Spinal cord (tissue), 10 donors: Measurements from ENCODE around the gene TNFAIP2. TPM values are rescaled to one million over a fixed set of nuclear protein-coding genes. Genes with fewer than 3 reads are reported as not detected.

ENCODE experiments used
- DNase-seq, 6 donors: peaks; one replicate each; pipeline versions ENCODE4 v3.0.0 to v3.0.0-alpha.2; 2013 to 2015; ENCODE audit warnings: low spot score in 6 of 6, low read depth in 4 of 6
- H3K27ac ChIP-seq: one replicate; pipeline ENCODE4 v1.5.1; 2013; ENCODE audit warnings: low read depth, low read length, control low read depth
- H3K27me3 ChIP-seq: one replicate; pipeline ENCODE4 v1.6.1; 2013; ENCODE audit warnings: low read length; ENCODE audit not compliant: control insufficient read depth, insufficient read depth
- H3K36me3 ChIP-seq: one replicate; pipeline ENCODE4 v1.6.1; 2013; ENCODE audit warnings: low read length; ENCODE audit not compliant: control insufficient read depth, insufficient read depth
- H3K4me1 ChIP-seq: one replicate; pipeline ENCODE4 v1.6.1; 2013; ENCODE audit warnings: low read length; ENCODE audit not compliant: control insufficient read depth, insufficient read depth
- H3K4me3 ChIP-seq: one replicate; pipeline ENCODE4 v1.5.1; 2013; ENCODE audit warnings: low read depth, low read length, control low read depth
- H3K9me3 ChIP-seq: one replicate; pipeline ENCODE4 v1.6.1; 2013; ENCODE audit warnings: low read length; ENCODE audit not compliant: control insufficient read depth, insufficient read depth
- WGBS: methylation state at CpG from one replicate; pipeline ENCODE4 v1.1.5; 2013; ENCODE audit warnings: missing lambda C conversion rate; ENCODE audit not compliant: insufficient coverage; 5-methylcytosine and 5-hydroxymethylcytosine counted together
- polyA plus RNA-seq, 2 donors: library from polyadenylated mRNA; unstranded; fragments of 120-200 nt; gene quantifications; one replicate each; pipeline ENCODE4 v1.2.1, GENCODE V29; 2013; ENCODE audit not compliant: insufficient read length in 2 of 2
- total RNA-seq, 2 donors: library from RNA; depleted of rRNA in 1 of 2; stranded (reverse); fragments of 120-200 nt in 1 of 2; fragments of >200 nt in 1 of 2; gene quantifications; one replicate each; pipeline versions ENCODE4 v1.2.3 to v1.2.4, GENCODE V29; 2013 to 2014
- donor health status: healthy.

TNFAIP2 gene
- total and polyA plus RNA-seq, 4 donors: 9.4 to 18.4 (median 12.7) TPM

GRCh38 chr14:103141117-103141796, 18.0 kb downstream of the TNFAIP2 start:
- peaks cover 19% of the 10 kb centered on the region for H3K4me1 ChIP-seq
- 61% methylated on average over 3 of the region's 8 CpGs for WGBS
- H3K9me3 ChIP-seq: no peaks in the 10 kb centered on the region
- no peak overlapping the region for H3K4me3 ChIP-seq
- H3K27me3 ChIP-seq: peaks cover 35% of the 10 kb centered on the region
- no peak for DNase-seq
- no peak overlapping the region for H3K27ac ChIP-seq
- H3K36me3 ChIP-seq: no peaks in the 10 kb centered on the region

GRCh38 chr14:103142026-103142425, 18.8 kb downstream of the TNFAIP2 start:
- peaks cover 35% of the 10 kb centered on the region for H3K27me3 ChIP-seq
- 40% methylated on average over 1 of the region's 4 CpGs for WGBS
- DNase-seq: peak in 1 of 6 donors; percentile 82

GRCh38 chr14:103142721-103143302, 19.6 kb downstream of the TNFAIP2 start:
- no peaks in the 10 kb centered on the region for H3K9me3 ChIP-seq
- no peaks in the 10 kb centered on the region for H3K36me3 ChIP-seq
- 89% methylated on average over 5 of the region's 5 CpGs for WGBS
- no peak overlapping the region for H3K4me3 ChIP-seq
- peaks cover 35% of the 10 kb centered on the region for H3K27me3 ChIP-seq
- no peak for DNase-seq
- peaks cover 18% of the 10 kb centered on the region for H3K4me1 ChIP-seq
- H3K27ac ChIP-seq: no peak overlapping the region

More at GRCh38 chr14:103142026-103142425, 18.8 kb downstream of the TNFAIP2 start:
- Histone ChIP-seq H3K4me3 (no peak overlapping the region), H3K36me3 (no peaks in the 10 kb centered on the region), H3K27ac (no peak overlapping the region), H3K4me1 (peaks cover 19% of the 10 kb centered on the region), H3K9me3 (no peaks in the 10 kb centered on the region)

DNA sequence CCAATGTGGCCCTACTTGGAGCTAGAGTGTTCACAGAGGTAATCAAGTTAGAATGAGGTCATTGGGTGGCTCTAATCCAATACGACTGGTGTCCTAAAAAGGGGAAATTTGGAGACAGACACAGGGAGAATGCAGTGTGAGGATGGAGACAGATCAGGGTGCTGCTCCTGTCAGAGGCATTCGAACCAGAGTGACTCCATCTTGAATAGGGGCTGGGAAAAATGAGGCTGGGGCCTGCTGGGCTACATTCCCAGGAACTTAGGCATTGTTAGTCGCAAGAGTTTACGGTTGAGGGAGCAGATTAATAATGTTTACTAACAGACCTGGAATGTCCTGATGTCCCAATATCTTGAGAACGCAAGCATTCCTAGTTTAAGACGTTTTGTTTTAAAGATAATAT, 20.2 kb downstream of the TNFAIP2 start:
- H3K4me1 ChIP-seq: peaks cover 12% of the 10 kb centered on the region
- no peaks in the 10 kb centered on the region for H3K36me3 ChIP-seq
- H3K4me3 ChIP-seq: no peak overlapping the region
- WGBS: 56% methylated on average over 2 of the region's 6 CpGs
- H3K9me3 ChIP-seq: no peaks in the 10 kb centered on the region
- no peak for DNase-seq
- H3K27ac ChIP-seq: no peak overlapping the region
- H3K27me3 ChIP-seq: peaks cover 32% of the 10 kb centered on the region

DNA sequence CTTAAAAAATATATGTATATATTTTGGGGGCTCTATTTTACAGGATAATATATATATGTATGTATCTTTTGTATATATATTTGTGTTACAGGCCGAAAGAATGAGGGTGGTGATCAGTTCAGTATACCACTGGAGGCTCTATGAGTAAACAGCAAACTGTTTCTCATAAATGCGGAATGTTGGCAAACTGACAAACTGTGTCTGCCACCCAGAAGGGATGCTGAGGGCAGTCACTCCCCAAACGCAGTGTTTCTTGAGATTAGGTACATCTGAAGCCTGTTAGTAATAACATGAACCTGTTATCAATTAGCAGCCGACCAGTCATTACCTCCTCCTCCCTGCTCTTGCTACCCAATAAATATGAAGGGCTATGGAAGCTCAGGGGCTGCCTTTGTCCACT, 20.8 kb downstream of the TNFAIP2 start:
- peaks cover 7% of the 10 kb centered on the region for H3K4me1 ChIP-seq
- H3K27me3 ChIP-seq: peaks cover 26% of the 10 kb centered on the region
- H3K4me3 ChIP-seq: no peak overlapping the region
- no peaks in the 10 kb centered on the region for H3K36me3 ChIP-seq
- DNase-seq: no peak
- WGBS: 73% methylated on average over 4 of the region's 4 CpGs
- H3K27ac ChIP-seq: no peak overlapping the region
- H3K9me3 ChIP-seq: no peaks in the 10 kb centered on the region

DNA sequence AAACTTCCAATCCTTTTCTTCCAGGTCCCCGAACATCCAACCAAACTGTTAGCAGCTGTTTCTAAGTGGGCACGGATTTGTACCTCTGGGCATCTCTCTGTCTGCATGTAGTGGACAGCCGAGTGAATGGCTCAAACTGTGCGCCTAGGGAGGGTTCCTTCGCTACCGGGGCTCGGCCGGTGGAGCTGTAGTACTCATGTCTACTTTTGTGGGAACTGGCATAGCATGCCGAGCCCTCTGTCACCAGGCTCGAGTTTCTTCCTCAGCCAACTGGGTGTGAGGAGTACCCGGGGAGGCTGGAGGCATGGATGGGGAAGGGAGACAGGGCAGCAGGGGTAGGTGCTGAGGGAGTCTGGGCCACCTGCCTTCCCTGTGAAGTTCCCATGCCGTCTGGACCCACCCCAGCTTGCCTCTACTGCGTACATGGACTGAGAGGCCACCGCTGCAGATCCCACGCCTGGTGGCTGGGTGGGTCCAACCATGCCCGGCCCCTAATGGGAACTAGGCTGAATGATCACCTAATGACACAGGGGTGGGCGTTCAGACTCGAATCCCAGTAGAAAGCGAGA, 23.0 kb downstream of the TNFAIP2 start:
- WGBS: 92% methylated on average over 19 of the region's 19 CpGs
- Histone ChIP-seq H3K4me3 (no peak overlapping the region), H3K4me1 (no peaks in the 10 kb centered on the region), H3K27ac (no peak overlapping the region), H3K9me3 (no peaks in the 10 kb centered on the region), H3K36me3 (no peaks in the 10 kb centered on the region), H3K27me3 (peaks cover 10% of the 10 kb centered on the region)
- DNase-seq: no peak

GRCh38 chr14:103149351-103150237, 26.3 kb downstream of the TNFAIP2 start:
- no peak overlapping the region for H3K4me3 ChIP-seq
- H3K36me3 ChIP-seq: no peaks in the 10 kb centered on the region
- H3K27me3 ChIP-seq: no peaks in the 10 kb centered on the region
- WGBS: 90% methylated on average over 8 of the region's 10 CpGs
- no peaks in the 10 kb centered on the region for H3K4me1 ChIP-seq
- no peaks in the 10 kb centered on the region for H3K9me3 ChIP-seq
- H3K27ac ChIP-seq: no peak overlapping the region
- no peak for DNase-seq

DNA sequence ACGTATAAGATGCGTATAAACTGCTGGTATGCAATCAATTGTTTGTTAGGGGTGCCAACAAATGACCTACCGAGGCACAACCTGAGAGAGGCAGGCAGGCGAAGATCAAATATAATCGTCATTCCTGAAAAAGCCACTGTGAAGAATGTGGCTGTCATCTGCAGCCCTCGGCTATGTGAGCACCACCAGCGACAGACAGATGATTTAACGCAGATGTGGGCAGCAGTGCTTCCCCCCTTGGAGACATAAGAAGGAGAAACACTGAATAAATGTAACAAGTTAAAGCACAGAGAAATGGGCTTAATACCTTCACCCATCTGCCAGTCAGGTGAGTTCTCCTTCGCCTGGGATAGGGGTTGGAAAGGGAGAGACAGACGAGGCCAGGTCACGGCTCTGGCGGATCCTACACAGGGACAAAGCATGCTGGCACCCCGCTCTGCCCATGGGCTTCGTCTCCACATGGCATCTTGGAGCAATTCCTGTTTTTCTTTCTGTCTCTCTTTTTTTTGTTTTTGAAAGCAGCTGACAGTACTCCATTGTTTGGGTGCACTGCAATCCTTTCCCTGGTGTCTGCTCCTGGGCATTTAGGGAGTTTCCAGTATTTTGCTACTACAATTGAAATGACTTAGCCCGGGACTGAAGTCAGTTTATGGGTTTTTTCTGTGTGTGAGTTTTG, 28.1 kb downstream of the TNFAIP2 start:
- 52% methylated on average over 14 of the region's 15 CpGs for WGBS
- DNase-seq: peak in 2 of 6 donors; percentile 27 to 53
- H3K27ac ChIP-seq: no peak overlapping the region

GRCh38 chr14:103155010-103155409, 31.7 kb downstream of the TNFAIP2 start:
- DNase-seq: no peak
- no peaks in the 10 kb centered on the region for H3K4me1 ChIP-seq
- H3K27ac ChIP-seq: no peak overlapping the region
- no peak overlapping the region for H3K4me3 ChIP-seq
- H3K36me3 ChIP-seq: no peaks in the 10 kb centered on the region
- 60% methylated on average over 5 of the region's 6 CpGs for WGBS
- no peaks in the 10 kb centered on the region for H3K9me3 ChIP-seq
- H3K27me3 ChIP-seq: no peaks in the 10 kb centered on the region

More for the DNA sequence above, 28.1 kb downstream of the TNFAIP2 start:
- no peak overlapping the region for H3K4me3 ChIP-seq
- H3K4me1 ChIP-seq: no peaks in the 10 kb centered on the region
- H3K27me3 ChIP-seq: no peaks in the 10 kb centered on the region
- H3K9me3 ChIP-seq: no peaks in the 10 kb centered on the region
- no peaks in the 10 kb centered on the region for H3K36me3 ChIP-seq
